ENCODE results near the gene VGLL1. TPM values are rescaled to one million over a fixed set of nuclear protein-coding genes. Genes with fewer than 3 reads are reported as not detected.

VGLL1 gene
- total RNA-seq, 1 donor from 2014 or later = 0.26 TPM

GRCh38 chrX:136540226-136540625, 8.2 kb downstream of the VGLL1 start:
- no peak for FAIRE-seq
- H3K36me3 ChIP-seq (ENCODE audit: control insufficient read depth, insufficient read depth, low read length) = no peaks in the 10 kb centered on the region
- no peak for DNase-seq (ENCODE audit: low read depth)
- H3K4me3 ChIP-seq (ENCODE audit: low read depth, low read length) = no peak overlapping the region
- TF ChIP-seq CTCF (IDR thresholded peaks at IDR 0.05; ENCODE audit: insufficient read depth, low read length, severe bottlenecking) = no peak
- H3K27me3 ChIP-seq (ENCODE audit: control insufficient read depth, insufficient read depth, low read length) = no peaks in the 10 kb centered on the region

- no peak for FAIRE-seq
- TF ChIP-seq CTCF (IDR thresholded peaks at IDR 0.05; ENCODE audit: insufficient read depth, low read length, severe bottlenecking) = no peak
- Histone ChIP-seq H3K36me3 (ENCODE audit: control insufficient read depth, insufficient read depth, low read length) (no peaks in the 10 kb centered on the region), H3K4me3 (ENCODE audit: low read depth, low read length) (no peak overlapping the region), H3K27me3 (ENCODE audit: control insufficient read depth, insufficient read depth, low read length) (no peaks in the 10 kb centered on the region)
- DNase-seq (ENCODE audit: low read depth) = no peak
Observed at GRCh38 chrX:136541294-136541693, 9.3 kb downstream of the VGLL1 start.

GRCh38 chrX:136542281-136542680, 10.3 kb downstream of the VGLL1 start:
- FAIRE-seq = no peak
- no peak overlapping the region for H3K4me3 ChIP-seq (ENCODE audit: low read depth, low read length)
- H3K27me3 ChIP-seq (ENCODE audit: control insufficient read depth, insufficient read depth, low read length) = no peaks in the 10 kb centered on the region
- no peak for DNase-seq (ENCODE audit: low read depth)
- no peak for TF ChIP-seq CTCF (IDR thresholded peaks at IDR 0.05; ENCODE audit: insufficient read depth, low read length, severe bottlenecking)
- H3K36me3 ChIP-seq (ENCODE audit: control insufficient read depth, insufficient read depth, low read length) = no peaks in the 10 kb centered on the region

- Histone ChIP-seq H3K27me3 (ENCODE audit: control insufficient read depth, insufficient read depth, low read length) (no peaks in the 10 kb centered on the region), H3K36me3 (ENCODE audit: control insufficient read depth, insufficient read depth, low read length) (no peaks in the 10 kb centered on the region), H3K4me3 (ENCODE audit: low read depth, low read length) (no peak overlapping the region)
- no peak for TF ChIP-seq CTCF (IDR thresholded peaks at IDR 0.05; ENCODE audit: insufficient read depth, low read length, severe bottlenecking)
- FAIRE-seq (no peak), DNase-seq (ENCODE audit: low read depth) (no peak)
Observed at GRCh38 chrX:136546371-136546781, 14.4 kb downstream of the VGLL1 start.

- no peak overlapping the region for H3K4me3 ChIP-seq (ENCODE audit: low read depth, low read length)
- H3K36me3 ChIP-seq (ENCODE audit: control insufficient read depth, insufficient read depth, low read length) = no peaks in the 10 kb centered on the region
- FAIRE-seq = no peak
- no peak for TF ChIP-seq CTCF (IDR thresholded peaks at IDR 0.05; ENCODE audit: insufficient read depth, low read length, severe bottlenecking)
- no peak for DNase-seq (ENCODE audit: low read depth)
- H3K27me3 ChIP-seq (ENCODE audit: control insufficient read depth, insufficient read depth, low read length) = no peaks in the 10 kb centered on the region
Observed at GRCh38 chrX:136549226-136549625, 17.2 kb downstream of the VGLL1 start.

- no peak for TF ChIP-seq CTCF (IDR thresholded peaks at IDR 0.05; ENCODE audit: insufficient read depth, low read length, severe bottlenecking)
- Histone ChIP-seq H3K36me3 (ENCODE audit: control insufficient read depth, insufficient read depth, low read length) (no peaks in the 10 kb centered on the region), H3K27me3 (ENCODE audit: control insufficient read depth, insufficient read depth, low read length) (no peaks in the 10 kb centered on the region), H3K4me3 (ENCODE audit: low read depth, low read length) (no peak overlapping the region)
- FAIRE-seq (no peak), DNase-seq (ENCODE audit: low read depth) (no peak)
Observed at GRCh38 chrX:136551410-136551809, 19.4 kb downstream of the VGLL1 start.

Data from bronchial epithelial cell (primary cell).